Muscle of leg (tissue), 11 donors: ENCODE data around the gene CD22. TPM values are rescaled to one million over a fixed set of nuclear protein-coding genes. Genes with fewer than 3 reads are reported as not detected.

Source experiments
- DNase-seq: peaks from one replicate; pipeline ENCODE4 v3.0.0; 2013
- H3K27ac ChIP-seq: one replicate; pipeline ENCODE4 v1.5.1; 2013; ENCODE audit warnings: mild to moderate bottlenecking, low read length, control low read depth
- H3K27me3 ChIP-seq: one replicate; pipeline ENCODE4 v1.6.1; 2013; ENCODE audit warnings: low read length; ENCODE audit not compliant: control insufficient read depth, insufficient read depth
- H3K36me3 ChIP-seq: one replicate; pipeline ENCODE4 v1.6.1; 2013; ENCODE audit warnings: low read length; ENCODE audit not compliant: control insufficient read depth, insufficient read depth
- H3K4me1 ChIP-seq: one replicate; pipeline ENCODE4 v1.6.1; 2013; ENCODE audit warnings: low read length; ENCODE audit not compliant: control insufficient read depth, insufficient read depth
- H3K4me3 ChIP-seq: one replicate; pipeline ENCODE4 v1.5.1; 2013; ENCODE audit warnings: low read length, control low read depth
- H3K9me3 ChIP-seq: replicated peaks from 2 replicates; pipeline ENCODE4 v1.6.1; 2013; ENCODE audit warnings: low read depth, low read length; ENCODE audit not compliant: control insufficient read depth
- WGBS: methylation state at CpG from one replicate; pipeline ENCODE4 v1.1.5; 2013; ENCODE audit warnings: missing lambda C conversion rate; ENCODE audit not compliant: insufficient coverage; 5-methylcytosine and 5-hydroxymethylcytosine counted together
- polyA plus RNA-seq, 8 donors: library from polyadenylated mRNA; unstranded; fragments of 120-200 nt; gene quantifications; one replicate each; pipeline versions ENCODE4 v1.2.1 to v1.2.3, GENCODE V29; 2013; ENCODE audit warnings: inconsistent platforms in 1 of 8, low replicate concordance in 1 of 8; ENCODE audit not compliant: insufficient read length in 8 of 8, insufficient read depth in 1 of 8
- total RNA-seq: library from RNA; stranded (reverse); fragments of 120-200 nt; gene quantifications from one replicate; pipeline ENCODE4 v1.2.4, GENCODE V29; 2013

CD22 gene
- total and polyA plus RNA-seq, 9 donors, result 0.55 to 8.9 (median 0.97) TPM

- H3K4me1 ChIP-seq, result peaks cover 3% of the 10 kb centered on the region
- no peak overlapping the region for H3K27ac ChIP-seq
- 87% methylated on average over 15 of the region's 16 CpGs for WGBS
- no peaks in the 10 kb centered on the region for H3K27me3 ChIP-seq
- H3K4me3 ChIP-seq, result no peak overlapping the region
- H3K36me3 ChIP-seq, result no peaks in the 10 kb centered on the region
- no peak for DNase-seq
- H3K9me3 ChIP-seq, result no peaks in the 10 kb centered on the region
These were observed 26.5 kb upstream of the CD22 start for GRCh38 chr19:35302446-35302845.

GRCh38 chr19:35303357-35303915, 25.6 kb upstream of the CD22 start:
- Histone ChIP-seq H3K27me3 (no peaks in the 10 kb centered on the region), H3K36me3 (no peaks in the 10 kb centered on the region), H3K4me3 (no peak overlapping the region), H3K4me1 (peaks cover 9% of the 10 kb centered on the region), H3K27ac (no peak overlapping the region), H3K9me3 (no peaks in the 10 kb centered on the region)
- WGBS, result 87% methylated on average over 4 of the region's 6 CpGs
- no peak for DNase-seq

- H3K27ac ChIP-seq, result no peak overlapping the region
- H3K9me3 ChIP-seq, result no peaks in the 10 kb centered on the region
- H3K4me3 ChIP-seq, result no peak overlapping the region
- H3K36me3 ChIP-seq, result no peaks in the 10 kb centered on the region
- no peaks in the 10 kb centered on the region for H3K27me3 ChIP-seq
- peaks cover 13% of the 10 kb centered on the region for H3K4me1 ChIP-seq
- DNase-seq, result no peak
- 59% methylated on average over 8 of the region's 11 CpGs for WGBS
These were observed 25.0 kb upstream of the CD22 start for GRCh38 chr19:35304036-35304435.

GRCh38 chr19:35305181-35305580, 23.8 kb upstream of the CD22 start:
- Histone ChIP-seq H3K9me3 (no peaks in the 10 kb centered on the region), H3K36me3 (no peaks in the 10 kb centered on the region), H3K4me1 (peaks cover 22% of the 10 kb centered on the region), H3K27ac (no peak overlapping the region), H3K27me3 (no peaks in the 10 kb centered on the region), H3K4me3 (no peak overlapping the region)
- no peak for DNase-seq
- WGBS, result 66% methylated on average over 3 of the region's 6 CpGs

GRCh38 chr19:35306473-35307246, 22.3 kb upstream of the CD22 start:
- 85% methylated on average over 19 of the region's 20 CpGs for WGBS
- H3K27me3 ChIP-seq, result no peaks in the 10 kb centered on the region
- no peak for DNase-seq
- no peaks in the 10 kb centered on the region for H3K36me3 ChIP-seq
- no peak overlapping the region for H3K4me3 ChIP-seq
- H3K27ac ChIP-seq, result no peak overlapping the region
- H3K9me3 ChIP-seq, result no peaks in the 10 kb centered on the region
- peaks cover 23% of the 10 kb centered on the region for H3K4me1 ChIP-seq

GRCh38 chr19:35307931-35308330, 21.1 kb upstream of the CD22 start:
- H3K4me3 ChIP-seq, result no peak overlapping the region
- no peaks in the 10 kb centered on the region for H3K9me3 ChIP-seq
- no peaks in the 10 kb centered on the region for H3K36me3 ChIP-seq
- H3K4me1 ChIP-seq, result peaks cover 23% of the 10 kb centered on the region
- H3K27me3 ChIP-seq, result no peaks in the 10 kb centered on the region
- H3K27ac ChIP-seq, result no peak overlapping the region
- 22% methylated on average over 10 of the region's 10 CpGs for WGBS
- peak; percentile 81 for DNase-seq

GRCh38 chr19:35308910-35309309, 20.1 kb upstream of the CD22 start:
- Histone ChIP-seq H3K27ac (no peak overlapping the region), H3K36me3 (no peaks in the 10 kb centered on the region), H3K4me3 (no peak overlapping the region), H3K9me3 (no peaks in the 10 kb centered on the region), H3K27me3 (no peaks in the 10 kb centered on the region), H3K4me1 (peaks cover 23% of the 10 kb centered on the region)
- DNase-seq, result no peak
- WGBS, result 51% methylated on average over 6 of the region's 7 CpGs

GRCh38 chr19:35309481-35310279, 19.3 kb upstream of the CD22 start:
- peaks cover 23% of the 10 kb centered on the region for H3K4me1 ChIP-seq
- DNase-seq, result peak; percentile 81
- H3K4me3 ChIP-seq, result no peak overlapping the region
- no peaks in the 10 kb centered on the region for H3K27me3 ChIP-seq
- 35% methylated on average over 45 of the region's 47 CpGs for WGBS
- no peak overlapping the region for H3K27ac ChIP-seq
- no peaks in the 10 kb centered on the region for H3K9me3 ChIP-seq
- H3K36me3 ChIP-seq, result no peaks in the 10 kb centered on the region

GRCh38 chr19:35310331-35310730, 18.7 kb upstream of the CD22 start:
- Histone ChIP-seq H3K27me3 (no peaks in the 10 kb centered on the region), H3K27ac (no peak overlapping the region), H3K4me3 (no peak overlapping the region), H3K4me1 (peaks cover 23% of the 10 kb centered on the region), H3K9me3 (no peaks in the 10 kb centered on the region), H3K36me3 (no peaks in the 10 kb centered on the region)
- 83% methylated on average over 12 of the region's 12 CpGs for WGBS
- no peak for DNase-seq

- Histone ChIP-seq H3K27me3 (no peaks in the 10 kb centered on the region), H3K4me3 (no peak overlapping the region), H3K4me1 (peaks cover 23% of the 10 kb centered on the region), H3K36me3 (no peaks in the 10 kb centered on the region), H3K9me3 (no peaks in the 10 kb centered on the region), H3K27ac (no peak overlapping the region)
- DNase-seq, result no peak
- WGBS, result 82% methylated on average over 5 of the region's 10 CpGs
These were observed 18.0 kb upstream of the CD22 start for GRCh38 chr19:35310811-35311465.
